Effector CD4-positive, alpha-beta T cell (primary cell): ENCODE results near the gene GAS6.

ENCODE experiments used
- DNase-seq: peaks from one replicate; pipeline ENCODE4 v3.0.0-alpha.2; 2020

GAS6 gene

DNA sequence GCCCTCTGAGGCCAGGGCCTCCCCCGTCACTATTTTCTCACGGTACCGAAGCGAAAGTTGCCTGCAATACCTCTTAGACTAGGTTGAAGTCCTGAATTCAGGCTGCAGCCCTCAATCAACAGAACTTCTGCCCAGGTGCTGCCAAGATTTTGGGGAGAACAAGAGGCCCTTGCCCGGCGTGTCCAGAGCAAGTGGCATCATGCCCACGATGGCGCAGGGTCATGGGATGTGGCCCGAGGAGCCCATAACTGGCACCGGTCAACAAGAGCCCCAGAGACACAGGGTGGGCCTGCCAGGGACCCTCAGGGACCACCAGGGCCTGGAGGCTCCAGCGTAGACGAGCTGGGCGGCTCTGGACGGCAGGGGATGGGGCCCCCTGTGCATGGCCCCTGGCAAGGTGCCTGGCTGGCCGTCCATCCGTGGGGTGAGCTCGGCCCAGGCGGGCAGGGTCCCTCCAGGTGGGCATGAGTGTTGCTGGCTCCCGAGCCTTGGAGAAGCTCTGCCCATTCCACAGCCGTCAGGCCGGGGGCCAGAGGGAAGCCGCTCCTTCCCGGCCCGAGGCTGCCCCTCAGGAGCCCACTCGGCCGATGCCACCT lies 45.1 kb downstream of the GAS6 start:
- no peak for DNase-seq

GRCh38 chr13:113817860-113818691 lies 45.8 kb downstream of the GAS6 start:
- no peak for DNase-seq

GRCh38 chr13:113816946-113817859 lies 46.7 kb downstream of the GAS6 start:
- DNase-seq = peak; percentile 80

DNA sequence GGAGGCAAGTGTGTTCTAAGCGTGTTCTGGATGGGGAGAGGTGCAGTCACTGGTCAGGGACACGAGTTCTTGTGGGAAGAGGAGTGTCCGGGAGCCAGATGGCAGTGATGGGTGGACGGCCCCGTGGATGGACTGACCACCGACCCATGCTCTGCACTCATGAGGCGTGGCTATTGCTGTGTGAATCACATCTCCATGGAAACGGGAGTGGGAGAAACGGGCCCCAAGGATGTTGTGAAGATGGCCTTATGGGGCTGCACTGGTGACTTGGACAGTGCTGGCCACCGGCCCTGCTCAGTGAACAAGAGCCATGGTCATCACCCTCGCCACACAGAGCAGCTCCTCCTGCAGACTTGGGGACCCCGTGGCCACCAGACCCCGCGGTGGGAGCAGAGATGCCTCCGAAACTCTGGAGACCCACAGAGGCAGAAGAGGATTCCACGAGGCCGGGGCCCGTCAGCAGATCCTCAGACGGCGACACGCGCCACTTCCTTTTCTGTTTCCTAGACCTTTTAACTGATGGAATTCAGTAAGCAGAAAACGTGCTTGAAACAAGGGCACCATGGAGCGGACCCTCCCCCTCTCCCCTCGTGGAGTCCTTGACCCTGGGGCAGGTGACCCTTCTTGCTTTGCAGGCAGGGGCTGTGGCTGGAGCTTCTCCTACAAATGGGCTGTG lies 47.5 kb downstream of the GAS6 start:
- no peak for DNase-seq

GRCh38 chr13:113815151-113816058 lies 48.5 kb downstream of the GAS6 start:
- no peak for DNase-seq

DNA sequence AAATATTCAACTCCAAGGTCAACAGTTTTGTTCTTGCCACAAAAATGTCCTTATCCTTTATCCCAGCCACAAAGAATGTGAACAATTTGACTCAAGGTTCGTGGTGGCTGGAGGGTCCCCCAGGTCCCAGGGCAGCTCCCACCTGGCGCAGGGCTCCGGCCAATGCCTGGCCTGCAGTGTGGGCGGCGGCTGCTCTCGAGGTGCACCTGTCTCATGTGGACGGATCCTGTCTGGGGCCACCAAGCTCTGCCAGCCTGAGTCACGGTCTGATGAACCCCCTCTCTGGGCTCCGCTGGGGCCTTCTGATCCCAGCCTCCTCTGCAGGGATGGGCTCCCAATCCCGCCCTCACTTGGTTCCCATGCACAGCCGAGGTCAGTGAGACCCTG lies 49.4 kb downstream of the GAS6 start:
- DNase-seq = no peak

DNA sequence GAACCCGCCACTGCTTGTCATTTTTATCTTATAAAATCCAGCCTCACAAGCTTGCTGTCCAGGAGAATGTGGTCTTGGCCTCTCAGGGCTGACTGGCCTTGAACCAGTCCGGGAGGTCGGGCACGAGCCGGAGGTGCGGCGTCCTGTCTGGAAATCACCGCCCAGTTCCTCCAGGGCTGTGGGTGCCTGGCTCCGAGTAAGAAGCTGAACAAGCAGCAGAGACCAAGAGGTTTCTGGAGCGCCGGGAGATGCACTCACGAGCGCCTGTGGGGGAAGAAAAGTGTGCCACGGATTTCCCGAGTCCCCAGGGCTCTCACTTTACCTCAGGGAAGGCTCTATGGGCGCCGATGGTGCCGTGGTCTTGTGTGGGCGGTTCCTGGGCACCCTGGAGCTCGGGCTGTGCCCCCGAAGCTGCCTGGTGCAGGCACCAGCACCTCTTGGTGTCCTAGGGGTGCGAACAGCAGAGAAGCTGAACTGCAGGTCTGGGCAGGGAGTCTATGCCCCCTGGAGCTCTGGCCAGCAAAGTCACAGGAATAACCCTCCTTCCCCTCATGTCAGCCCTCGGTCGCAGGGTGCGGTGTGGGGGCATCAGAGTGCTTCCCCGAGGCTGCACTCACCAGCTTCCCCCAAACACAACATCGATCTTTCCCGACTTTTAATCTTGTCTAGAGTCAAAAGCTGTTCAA lies 50.0 kb downstream of the GAS6 start:
- no peak for DNase-seq

- DNase-seq = no peak
Observed at GRCh38 chr13:113813070-113813748, 50.7 kb downstream of the GAS6 start.

- DNase-seq = no peak
Observed at GRCh38 chr13:113812178-113813040, 51.5 kb downstream of the GAS6 start.

- DNase-seq = no peak
Observed at GRCh38 chr13:113811081-113811928, 52.6 kb downstream of the GAS6 start.

GRCh38 chr13:113810640-113811039 lies 53.2 kb downstream of the GAS6 start:
- no peak for DNase-seq

GRCh38 chr13:113809934-113810333 lies 53.9 kb downstream of the GAS6 start:
- no peak for DNase-seq

GRCh38 chr13:113808058-113808834 lies 55.6 kb downstream of the GAS6 start:
- no peak for DNase-seq

DNA sequence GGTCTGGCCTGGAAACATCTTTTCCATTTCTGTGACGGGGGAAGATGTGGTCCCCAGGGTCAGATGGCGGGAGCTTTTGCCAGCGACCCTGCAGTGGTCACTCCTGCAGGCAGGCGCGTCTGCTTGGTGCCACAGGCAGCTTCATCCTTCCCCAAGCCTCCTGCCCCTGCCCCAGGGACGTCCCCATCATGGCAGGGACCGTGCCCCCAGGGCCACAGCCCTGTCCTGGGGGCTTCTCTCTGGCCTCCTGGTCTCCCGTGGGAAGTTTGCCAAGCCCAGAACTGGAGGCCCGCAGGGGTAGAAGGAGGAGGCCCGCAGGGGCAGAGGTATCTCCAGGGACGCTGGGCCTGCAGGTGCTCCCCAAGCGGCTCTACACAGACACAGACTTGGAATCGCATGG lies 57.4 kb downstream of the GAS6 start:
- DNase-seq = no peak

GRCh38 chr13:113806104-113806471 lies 57.8 kb downstream of the GAS6 start:
- no peak for DNase-seq

DNA sequence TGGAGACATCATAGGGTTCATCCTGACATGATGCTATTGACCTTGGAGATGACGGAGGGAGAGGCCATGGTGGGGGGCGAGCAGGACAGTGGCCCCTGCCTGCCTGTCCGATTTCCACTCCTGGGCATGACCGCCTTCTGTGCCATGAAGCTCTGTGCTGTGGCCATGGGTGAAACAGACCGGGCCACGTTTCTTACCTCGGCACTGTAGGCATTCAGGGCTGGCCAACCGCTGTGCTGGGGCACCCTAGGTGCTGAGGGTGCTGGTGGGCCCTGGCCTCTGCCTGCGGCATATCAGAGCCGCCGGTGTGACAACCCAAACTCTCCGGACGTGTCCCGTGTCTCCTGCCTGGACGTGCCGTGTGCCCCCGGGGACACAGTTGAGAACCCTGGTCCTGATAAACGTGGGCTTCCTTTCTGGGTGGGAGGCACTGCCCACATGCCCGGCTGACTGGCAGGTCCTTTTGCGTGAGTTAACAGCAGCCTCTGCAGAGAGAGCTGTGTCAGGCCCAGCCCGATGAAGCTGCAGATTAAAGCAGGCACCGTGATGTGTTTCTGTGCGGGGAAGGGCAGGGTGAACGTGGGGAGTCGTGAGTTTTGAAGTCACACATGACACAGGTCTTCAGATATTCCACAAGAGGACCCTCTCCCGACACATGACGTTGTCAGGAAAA lies 58.3 kb downstream of the GAS6 start:
- no peak for DNase-seq
